Endometrial microvascular endothelial cells (primary cell): ENCODE results near the gene AHNAK. TPM values are rescaled to one million over a fixed set of nuclear protein-coding genes. Genes with fewer than 3 reads are reported as not detected.

Experiments used
- in situ Hi-C: cut with HindIII; loops from 2 replicates; pipeline ENCODE4 v1.10.0; 2017; ENCODE audit warnings: low sequenced_read_pairs, low pct_unique_long_range_greater_than_20kb; ENCODE audit errors: inconsistent ontology term
- total RNA-seq: library from RNA; depleted of rRNA; stranded (reverse); fragments of >200 nt; gene quantifications from one replicate; pipeline ENCODE4 v1.2.3, GENCODE V29; 2015; ENCODE audit errors: inconsistent ontology term

Gene AHNAK
- total RNA-seq, 1 donor from 2014 or later = 299 TPM

- in situ Hi-C loops = no loop called here
Measured at GRCh38 chr11:62487738-62488551, 58.7 kb downstream of the AHNAK start.

- in situ Hi-C loops = no loop called here
Measured at GRCh38 chr11:62487136-62487535, 59.5 kb downstream of the AHNAK start.

- in situ Hi-C loops = no loop called here
Measured at GRCh38 chr11:62484352-62484751, 62.3 kb downstream of the AHNAK start.

GRCh38 chr11:62482753-62483152 is 63.9 kb downstream of the AHNAK start:
- in situ Hi-C loops = no loop called here

- in situ Hi-C loops = no loop called here
Measured at GRCh38 chr11:62479631-62480201, 66.9 kb downstream of the AHNAK start.

GRCh38 chr11:62477927-62478326 is 68.7 kb downstream of the AHNAK start:
- in situ Hi-C loops = no loop called here

- in situ Hi-C loops = no loop called here
Measured at GRCh38 chr11:62472063-62472884, 74.3 kb downstream of the AHNAK start.

GRCh38 chr11:62471603-62472002 is 75.0 kb downstream of the AHNAK start:
- in situ Hi-C loops = no loop called here

GRCh38 chr11:62468577-62468976 is 78.0 kb downstream of the AHNAK start:
- in situ Hi-C loops = no loop called here

GRCh38 chr11:62466444-62466843 is 80.2 kb downstream of the AHNAK start:
- in situ Hi-C loops = no loop called here

- in situ Hi-C loops = no loop called here
Measured at GRCh38 chr11:62464655-62465054, 82.0 kb downstream of the AHNAK start.

GRCh38 chr11:62463121-62463542 is 83.5 kb downstream of the AHNAK start:
- in situ Hi-C loops = no loop called here

- in situ Hi-C loops = no loop called here
Measured at GRCh38 chr11:62462508-62462892, 84.1 kb downstream of the AHNAK start.

GRCh38 chr11:62461740-62462507 is 84.7 kb downstream of the AHNAK start:
- in situ Hi-C loops = no loop called here

- in situ Hi-C loops = no loop called here
Measured at GRCh38 chr11:62459080-62459479, 87.5 kb downstream of the AHNAK start.

- in situ Hi-C loops = no loop called here
Measured at GRCh38 chr11:62458212-62459002, 88.2 kb downstream of the AHNAK start.

- in situ Hi-C loops = no loop called here
Measured at GRCh38 chr11:62457478-62457877, 89.1 kb downstream of the AHNAK start.

- in situ Hi-C loops = no loop called here
Measured at GRCh38 chr11:62456630-62457029, 90.0 kb downstream of the AHNAK start.
